SU-DHL-6 (cell line): ENCODE measurements around the gene ZG16B.
A peak's percentile ranks its signal among the peaks of the same experiment; 100 is the strongest.

Experiments
- H2AFZ ChIP-seq: fragments of 200-600 bp; sonication (generic); 2 replicates; pipeline ENCODE4 v1.6.1; 2014; ENCODE audit warnings: low read depth, mild to moderate bottlenecking, moderate library complexity, mixed read lengths, antibody characterized with exemption, low read length; ENCODE audit not compliant: severe bottlenecking
- H3F3A ChIP-seq: fragments of 200-600 bp; shearing (Covaris generic); 2 replicates; pipeline ENCODE4 v1.6.0; 2016; ENCODE audit warnings: antibody characterized with exemption, mild to moderate bottlenecking; ENCODE audit not compliant: insufficient read depth
- H3K27ac ChIP-seq: fragments of 200-600 bp; sonication (generic); 2 replicates; pipeline ENCODE4 v1.5.1; 2016; ENCODE audit warnings: low read depth, mild to moderate bottlenecking, low read length, moderate library complexity, mixed read lengths
- H3K27me3 ChIP-seq: fragments of 200-600 bp; sonication (generic), shearing (Covaris generic); 2 replicates; pipeline ENCODE4 v1.6.0; 2014; ENCODE audit warnings: mild to moderate bottlenecking, low read length
- H3K36me3 ChIP-seq: fragments of 200-600 bp; sonication (generic); 2 replicates; pipeline ENCODE4 v1.6.1; 2014; ENCODE audit warnings: mild to moderate bottlenecking, low read length, mixed read lengths
- H3K4me2 ChIP-seq: fragments of 300-600, 200-600 bp; shearing (Covaris generic), sonication (generic); 2 replicates; pipeline ENCODE4 v1.6.0; 2014; ENCODE audit warnings: low read length, low read depth, mild to moderate bottlenecking; ENCODE audit not compliant: poor library complexity, severe bottlenecking
- H3K4me3 ChIP-seq: fragments of 200-600 bp; sonication (generic); 2 replicates; pipeline ENCODE4 v1.5.1; 2014; ENCODE audit warnings: antibody characterized with exemption, low read length, mild to moderate bottlenecking, mixed read lengths; ENCODE audit not compliant: insufficient read depth, poor library complexity, severe bottlenecking
- H3K79me2 ChIP-seq: fragments of 200-600 bp; sonication (generic); 2 replicates; pipeline ENCODE4 v1.6.1; 2014; ENCODE audit warnings: mild to moderate bottlenecking, low read length, moderate library complexity; ENCODE audit not compliant: insufficient read depth
- H3K9ac ChIP-seq: fragments of 200-600 bp; sonication (generic); 2 replicates; pipeline ENCODE4 v1.7.0; 2014; ENCODE audit warnings: mild to moderate bottlenecking, low read length
- H3K9me2 ChIP-seq: fragments of 200-600 bp; sonication (generic); replicated peaks from 2 replicates; pipeline ENCODE4 v1.6.1; 2014; ENCODE audit warnings: low read length; ENCODE audit not compliant: insufficient read depth
- H3K9me3 ChIP-seq: fragments of 200-600 bp; sonication (generic); 2 replicates; pipeline ENCODE4 v1.6.1; 2014; ENCODE audit warnings: low read length, mixed read lengths; ENCODE audit not compliant: insufficient read depth
- H4K20me1 ChIP-seq: fragments of 200-600 bp; sonication (generic); 2 replicates; pipeline ENCODE4 v1.6.1; 2014; ENCODE audit warnings: low read depth, mild to moderate bottlenecking, antibody characterized with exemption, low read length, moderate library complexity, mixed read lengths
- EZH2phosphoT487 ChIP-seq: fragments of 200-600 bp; sonication (generic), shearing (Covaris generic); conservative IDR thresholded peaks from 2 replicates; pipeline ENCODE4 v1.6.1; 2018; ENCODE audit warnings: mild to moderate bottlenecking, antibody characterized with exemption, low read length, moderate library complexity, mixed read lengths
- TF ChIP-seq, protein P1 (sequence below): fragments of 200-600 bp; sonication (generic); IDR thresholded peaks from one replicate; pipeline ENCODE4 v1.5.1; 2017; ENCODE audit warnings: antibody characterized with exemption, mild to moderate bottlenecking, low read length, moderate library complexity; ENCODE audit not compliant: insufficient read depth, poor library complexity, severe bottlenecking

Gene ZG16B

DNA sequence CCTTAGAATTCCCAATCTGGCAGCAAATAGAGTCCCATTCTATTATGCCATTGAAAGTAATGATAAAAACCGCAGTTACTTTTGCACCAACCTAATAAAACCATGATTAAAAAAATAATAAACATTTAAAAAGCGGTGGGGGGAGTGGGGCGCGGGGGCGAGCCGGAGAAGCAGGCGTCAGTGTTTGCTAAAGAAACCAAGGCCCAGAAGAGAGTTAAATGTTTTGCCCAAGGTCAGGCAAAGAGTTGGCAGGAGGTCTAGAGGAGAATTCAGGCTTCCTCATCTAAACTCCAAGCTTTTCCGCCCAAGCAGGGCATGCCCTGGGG is 37.5 kb downstream of the ZG16B start:
- Histone ChIP-seq H2AFZ (peak overlapping the region; percentile 91), H3K27me3 (no peaks in the 10 kb centered on the region), H3F3A (peaks cover 4% of the 10 kb centered on the region; the same call in 1 of the 2 replicates), H3K36me3 (no peaks in the 10 kb centered on the region), H3K4me2 (peak overlapping the region; percentile 71), H3K27ac (peak overlapping the region; percentile 46), H3K9me2 (no peaks in the 10 kb centered on the region), H3K9me3 (no peaks in the 10 kb centered on the region), H4K20me1 (no peaks in the 10 kb centered on the region), H3K79me2 (no peaks in the 10 kb centered on the region), H3K4me3 (peak overlapping the region; percentile 56), H3K9ac (peak overlapping the region; percentile 62)
- TF ChIP-seq, protein P1, sequence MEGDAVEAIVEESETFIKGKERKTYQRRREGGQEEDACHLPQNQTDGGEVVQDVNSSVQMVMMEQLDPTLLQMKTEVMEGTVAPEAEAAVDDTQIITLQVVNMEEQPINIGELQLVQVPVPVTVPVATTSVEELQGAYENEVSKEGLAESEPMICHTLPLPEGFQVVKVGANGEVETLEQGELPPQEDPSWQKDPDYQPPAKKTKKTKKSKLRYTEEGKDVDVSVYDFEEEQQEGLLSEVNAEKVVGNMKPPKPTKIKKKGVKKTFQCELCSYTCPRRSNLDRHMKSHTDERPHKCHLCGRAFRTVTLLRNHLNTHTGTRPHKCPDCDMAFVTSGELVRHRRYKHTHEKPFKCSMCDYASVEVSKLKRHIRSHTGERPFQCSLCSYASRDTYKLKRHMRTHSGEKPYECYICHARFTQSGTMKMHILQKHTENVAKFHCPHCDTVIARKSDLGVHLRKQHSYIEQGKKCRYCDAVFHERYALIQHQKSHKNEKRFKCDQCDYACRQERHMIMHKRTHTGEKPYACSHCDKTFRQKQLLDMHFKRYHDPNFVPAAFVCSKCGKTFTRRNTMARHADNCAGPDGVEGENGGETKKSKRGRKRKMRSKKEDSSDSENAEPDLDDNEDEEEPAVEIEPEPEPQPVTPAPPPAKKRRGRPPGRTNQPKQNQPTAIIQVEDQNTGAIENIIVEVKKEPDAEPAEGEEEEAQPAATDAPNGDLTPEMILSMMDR: no peak
- TF ChIP-seq EZH2phosphoT487: no peak

DNA sequence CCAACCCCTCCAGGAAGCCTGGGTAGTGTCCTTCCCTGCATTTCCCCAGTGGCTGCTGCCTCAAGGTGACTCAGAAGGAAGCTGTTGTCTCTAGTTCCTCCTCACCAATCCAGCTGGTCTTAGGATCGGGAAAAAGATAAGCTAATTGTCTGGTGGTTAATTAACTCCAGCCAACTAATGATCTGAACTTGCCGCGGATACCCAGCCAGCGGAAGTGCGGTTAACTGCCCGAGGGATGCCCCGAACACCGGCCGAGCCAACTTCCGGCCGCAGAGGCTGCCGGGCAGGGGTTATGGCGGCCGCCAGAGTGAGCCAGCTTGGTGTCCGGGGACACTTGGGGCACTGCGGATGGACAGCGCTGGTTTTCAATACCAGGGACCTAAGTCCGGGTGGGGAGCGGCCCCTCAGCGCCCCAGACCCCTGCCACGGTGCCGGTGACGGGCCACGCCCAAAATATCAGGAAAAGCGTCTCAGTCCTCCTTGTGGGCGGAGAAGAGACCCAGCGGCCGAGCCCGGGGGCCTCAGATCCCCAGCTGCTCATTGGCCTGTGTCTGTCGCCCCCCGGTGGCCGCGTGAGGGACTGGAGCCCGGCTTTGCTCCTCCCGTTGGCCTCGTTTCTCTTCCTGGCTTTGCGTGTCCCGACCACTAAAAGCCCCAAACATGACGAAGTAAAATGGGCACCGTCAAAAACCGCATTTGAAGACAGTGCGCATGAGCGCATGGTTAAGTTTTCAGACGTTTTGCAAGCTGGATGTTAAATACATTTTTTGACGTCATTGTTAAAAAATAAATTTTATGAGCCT is 38.1 kb downstream of the ZG16B start:
- Histone ChIP-seq H3F3A (peaks cover 4% of the 10 kb centered on the region; the same call in 1 of the 2 replicates), H3K9ac (peak overlapping the region; percentile 62), H3K4me2 (peak overlapping the region; percentile 71), H3K79me2 (no peaks in the 10 kb centered on the region), H3K27me3 (no peaks in the 10 kb centered on the region), H4K20me1 (no peaks in the 10 kb centered on the region), H2AFZ (peak overlapping the region; percentile 91), H3K9me2 (no peaks in the 10 kb centered on the region), H3K4me3 (peak overlapping the region; percentile 56), H3K36me3 (no peaks in the 10 kb centered on the region), H3K27ac (peak overlapping the region; percentile 46), H3K9me3 (no peaks in the 10 kb centered on the region)
- TF ChIP-seq EZH2phosphoT487: no peak
- TF ChIP-seq, protein P1: peak; percentile 77

DNA sequence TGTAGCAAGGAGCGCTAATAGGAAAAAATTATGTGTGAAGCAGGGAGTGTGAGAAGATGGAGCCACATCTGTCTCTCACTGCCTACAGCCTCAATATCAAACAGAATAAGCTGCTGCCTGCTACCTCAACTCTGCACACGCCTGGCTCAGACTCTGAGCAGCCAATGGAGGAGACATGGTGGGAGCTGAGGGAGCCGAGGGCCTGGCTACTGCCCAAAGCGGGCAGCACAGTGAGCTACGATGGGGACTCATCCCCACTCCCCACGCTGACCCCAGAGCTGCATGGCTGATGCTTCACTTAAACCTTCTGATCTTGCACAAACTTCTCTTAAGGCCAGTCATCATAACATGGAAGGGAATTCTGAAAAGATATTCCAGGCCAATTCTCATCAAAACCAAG is 41.8 kb downstream of the ZG16B start:
- Histone ChIP-seq H3K27ac (no peak overlapping the region), H3K79me2 (no peaks in the 10 kb centered on the region)

More for the DNA sequence above, 41.8 kb downstream of the ZG16B start:
- no peaks in the 10 kb centered on the region for H3K36me3 ChIP-seq
- H3K9me2 ChIP-seq: no peaks in the 10 kb centered on the region
- TF ChIP-seq, protein P1: no peak
- no peak for TF ChIP-seq EZH2phosphoT487
- no peak overlapping the region for H3K9ac ChIP-seq
- no peak overlapping the region for H3K4me3 ChIP-seq
- peaks cover 4% of the 10 kb centered on the region; the same call in 1 of the 2 replicates for H3F3A ChIP-seq
- H3K4me2 ChIP-seq: no peak overlapping the region
- no peaks in the 10 kb centered on the region for H4K20me1 ChIP-seq
- H3K27me3 ChIP-seq: no peaks in the 10 kb centered on the region
- no peak overlapping the region for H2AFZ ChIP-seq
- no peaks in the 10 kb centered on the region for H3K9me3 ChIP-seq
